Brain microvascular endothelial cell (primary cell): ENCODE measurements around the gene ANKFY1.
A peak's percentile ranks its signal among the peaks of the same experiment; 100 is the strongest.

ENCODE experiments used
- DNase-seq: peaks from one replicate; pipeline ENCODE4 v3.0.0-alpha.2; 2020
- H3K27ac ChIP-seq: fragments of 250-450 bp; sonication (Bioruptor Pico); 2 replicates; pipeline ENCODE4 v1.5.1; 2020; ENCODE audit warnings: mild to moderate bottlenecking, moderate library complexity
- H3K27me3 ChIP-seq: fragments of 250-450 bp; sonication (Bioruptor Pico); replicated peaks from 2 replicates; pipeline ENCODE4 v1.5.1; 2020; ENCODE audit warnings: mild to moderate bottlenecking
- H3K36me3 ChIP-seq: fragments of 250-450 bp; sonication (Bioruptor Pico); replicated peaks from 2 replicates; pipeline ENCODE4 v1.5.1; 2020; ENCODE audit warnings: mild to moderate bottlenecking
- H3K4me3 ChIP-seq: 2 replicates; pipeline ENCODE4 v1.5.1; 2011; ENCODE audit warnings: low read depth, mild to moderate bottlenecking, control low read depth, low read length, moderate library complexity
- CTCF ChIP-seq: IDR thresholded peaks from 2 replicates; pipeline ENCODE4 v1.5.1; 2011; ENCODE audit warnings: low read depth, mild to moderate bottlenecking, moderate library complexity, low read length, control low read depth, inconsistent platforms; ENCODE audit errors: missing control alignments
- in situ Hi-C: cut with HindIII; loops from 2 replicates; pipeline ENCODE4 v1.10.0; 2017; ENCODE audit warnings: low sequenced_read_pairs, low pct_ligation_motif_present

ANKFY1 gene

DNA sequence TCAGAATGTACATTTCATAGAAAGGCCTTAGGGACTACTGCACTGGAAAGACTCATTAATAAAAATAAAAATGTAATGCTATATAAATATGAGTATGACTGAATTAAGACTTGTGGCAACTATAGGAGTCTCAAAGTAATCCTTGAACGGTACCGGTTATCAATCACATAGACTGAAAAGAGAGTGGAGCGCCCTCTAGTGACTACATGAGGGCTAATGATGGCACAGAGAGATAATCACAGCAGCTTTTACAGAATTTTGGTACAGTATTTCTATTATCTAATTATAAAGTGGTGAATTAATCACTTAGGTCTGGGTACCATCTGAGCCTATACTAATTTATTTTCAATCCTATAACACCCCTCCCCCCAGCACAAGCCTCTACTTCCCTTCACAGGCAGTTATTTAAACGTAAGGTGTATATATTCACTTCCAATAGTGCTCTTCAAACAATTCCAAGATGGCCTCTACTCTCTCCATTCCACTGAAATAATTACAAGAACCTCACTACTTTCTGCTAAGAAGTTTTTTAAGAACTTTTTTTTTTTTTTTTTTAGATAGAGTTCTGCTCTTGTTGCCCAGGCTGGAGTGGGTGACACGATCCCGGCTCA lies 40.7 kb upstream of the ANKFY1 start:
- H3K27ac ChIP-seq: no peak overlapping the region
- peak; percentile 49 for DNase-seq
- no peak overlapping the region for H3K4me3 ChIP-seq
- in situ Hi-C loops: no loop called here
- peak; percentile 76 for TF ChIP-seq CTCF
- H3K36me3 ChIP-seq: no peaks in the 10 kb centered on the region
- H3K27me3 ChIP-seq: no peaks in the 10 kb centered on the region

- Histone ChIP-seq H3K27me3 (no peaks in the 10 kb centered on the region), H3K4me3 (no peak overlapping the region), H3K27ac (no peak overlapping the region), H3K36me3 (no peaks in the 10 kb centered on the region)
- DNase-seq: no peak
- in situ Hi-C loops: no loop called here
- TF ChIP-seq CTCF: no peak
These were observed 37.3 kb upstream of the ANKFY1 start for GRCh38 chr17:4301066-4301465.

DNA sequence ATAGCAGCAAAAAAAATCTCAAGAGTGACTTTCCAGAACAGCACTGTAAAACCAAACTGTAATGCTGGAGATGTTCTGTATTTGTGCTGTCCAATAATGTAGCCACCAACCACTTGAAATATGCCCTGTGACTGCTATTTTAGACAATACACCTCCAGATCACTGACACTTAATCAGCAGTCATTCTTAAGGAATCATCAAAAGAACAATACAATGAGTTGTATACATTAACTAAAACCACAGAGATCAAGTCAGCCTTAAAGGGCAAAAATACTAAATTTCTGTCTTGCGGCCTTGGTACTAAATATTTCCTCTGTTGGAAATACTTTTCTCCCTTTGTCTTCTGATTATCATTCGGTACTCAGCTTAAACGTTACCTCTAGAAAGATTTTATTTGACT lies 33.6 kb upstream of the ANKFY1 start:
- DNase-seq: no peak
- H3K36me3 ChIP-seq: no peaks in the 10 kb centered on the region
- in situ Hi-C loops: no loop called here
- H3K4me3 ChIP-seq: no peak overlapping the region
- H3K27ac ChIP-seq: no peak overlapping the region
- no peaks in the 10 kb centered on the region for H3K27me3 ChIP-seq
- TF ChIP-seq CTCF: no peak

DNA sequence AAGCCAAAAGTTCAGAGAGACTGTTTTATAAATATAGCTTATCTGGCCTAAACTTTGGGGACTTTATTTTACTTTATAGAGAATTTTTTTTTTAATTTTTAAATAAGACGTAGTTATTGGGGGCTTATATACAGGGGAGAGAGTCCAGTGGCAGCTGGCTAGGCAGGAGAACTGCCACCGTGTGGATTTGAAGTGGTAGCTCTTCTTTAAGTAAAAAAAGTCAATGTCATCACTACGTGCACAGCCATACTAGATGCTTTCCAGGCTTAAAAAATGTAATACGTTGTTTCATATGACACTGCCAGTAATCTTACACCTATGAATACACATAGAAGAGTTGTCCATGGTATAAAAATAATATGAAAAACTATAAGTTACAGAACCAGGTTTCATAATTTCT lies 31.9 kb upstream of the ANKFY1 start:
- no peak for DNase-seq
- Histone ChIP-seq H3K27ac (no peak overlapping the region), H3K27me3 (no peaks in the 10 kb centered on the region), H3K36me3 (no peaks in the 10 kb centered on the region), H3K4me3 (no peak overlapping the region)
- TF ChIP-seq CTCF: no peak
- in situ Hi-C loops: no loop called here

DNA sequence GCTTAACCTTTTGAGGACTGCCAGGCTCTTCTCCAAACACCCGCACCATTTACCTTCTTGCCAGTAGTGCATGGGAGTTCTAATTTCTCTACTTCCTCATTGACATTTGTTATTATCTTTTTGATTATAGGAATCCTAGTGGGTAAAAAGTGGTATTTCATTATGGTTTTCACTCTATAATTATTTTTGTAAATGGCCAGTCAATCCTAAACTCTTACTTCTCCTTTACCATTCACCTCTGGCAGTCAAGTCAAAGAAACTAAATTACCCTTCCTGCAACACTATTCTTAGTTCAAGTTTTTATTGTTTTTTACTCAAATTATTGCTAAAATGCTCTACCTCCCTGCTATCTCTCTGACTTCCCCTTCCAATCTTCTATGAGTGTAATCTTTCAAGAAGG lies 29.8 kb upstream of the ANKFY1 start:
- in situ Hi-C loops: no loop called here
- no peak for DNase-seq
- Histone ChIP-seq H3K36me3 (no peaks in the 10 kb centered on the region), H3K27me3 (no peaks in the 10 kb centered on the region), H3K27ac (no peak overlapping the region), H3K4me3 (no peak overlapping the region)
- no peak for TF ChIP-seq CTCF

- H3K4me3 ChIP-seq: no peak overlapping the region
- no peak overlapping the region for H3K27ac ChIP-seq
- TF ChIP-seq CTCF: no peak
- peaks cover 4% of the 10 kb centered on the region for H3K36me3 ChIP-seq
- no peaks in the 10 kb centered on the region for H3K27me3 ChIP-seq
- in situ Hi-C loops: no loop called here
- no peak for DNase-seq
These were observed 23.9 kb upstream of the ANKFY1 start for GRCh38 chr17:4287710-4288109.
